Measurements from ENCODE around the gene MUC4. TPM values are rescaled to one million over a fixed set of nuclear protein-coding genes. Genes with fewer than 3 reads are reported as not detected.

The MUC4 gene
- total RNA-seq, 2 donors from 2014 or later = 0.12 TPM; not detected in 1

- no peak for TF ChIP-seq CTCF (IDR thresholded peaks at IDR 0.05)
- DNase-seq (ENCODE audit: low spot score) = no peak
- Histone ChIP-seq H3K27me3 (no peaks in the 10 kb centered on the region), H3K9me3 (no peaks in the 10 kb centered on the region), H3K4me1 (peaks cover 0 to 11% of the 10 kb centered on the region in 2 donors), H3K27ac (no peak overlapping the region), H3K4me3 (no peak overlapping the region), H3K36me3 (peaks cover 8% of the 10 kb centered on the region)
Measured at GRCh38 chr3:195701042-195701915, 110.5 kb downstream of the MUC4 start.

- no peaks in the 10 kb centered on the region for H3K27me3 ChIP-seq
- H3K9me3 ChIP-seq = no peaks in the 10 kb centered on the region
- peaks cover 9% of the 10 kb centered on the region for H3K36me3 ChIP-seq
- no peak for TF ChIP-seq CTCF (IDR thresholded peaks at IDR 0.05)
- H3K27ac ChIP-seq = no peak overlapping the region
- peaks cover 0 to 11% of the 10 kb centered on the region in 2 donors for H3K4me1 ChIP-seq
- no peak for DNase-seq (ENCODE audit: low spot score)
- no peak overlapping the region for H3K4me3 ChIP-seq
Measured at GRCh38 chr3:195700319-195700718, 111.4 kb downstream of the MUC4 start.

- no peak for TF ChIP-seq CTCF (IDR thresholded peaks at IDR 0.05)
- Histone ChIP-seq H3K27me3 (no peaks in the 10 kb centered on the region), H3K27ac (no peak overlapping the region), H3K4me3 (no peak overlapping the region), H3K4me1 (peaks cover 0 to 11% of the 10 kb centered on the region in 2 donors), H3K9me3 (no peaks in the 10 kb centered on the region), H3K36me3 (peaks cover 9% of the 10 kb centered on the region)
- DNase-seq (ENCODE audit: low spot score) = no peak
Measured at GRCh38 chr3:195699860-195700259, 111.9 kb downstream of the MUC4 start.

- no peak overlapping the region for H3K4me3 ChIP-seq
- peaks cover 9% of the 10 kb centered on the region for H3K36me3 ChIP-seq
- H3K27me3 ChIP-seq = no peaks in the 10 kb centered on the region
- no peak overlapping the region for H3K27ac ChIP-seq
- peaks cover 0 to 11% of the 10 kb centered on the region in 2 donors for H3K4me1 ChIP-seq
- TF ChIP-seq CTCF (IDR thresholded peaks at IDR 0.05) = no peak
- no peak for DNase-seq (ENCODE audit: low spot score)
- no peaks in the 10 kb centered on the region for H3K9me3 ChIP-seq
Measured at GRCh38 chr3:195699388-195699771, 112.3 kb downstream of the MUC4 start.

GRCh38 chr3:195698647-195699387, 112.9 kb downstream of the MUC4 start:
- H3K4me1 ChIP-seq = peaks cover 0 to 11% of the 10 kb centered on the region in 2 donors
- H3K27me3 ChIP-seq = no peaks in the 10 kb centered on the region
- no peak overlapping the region for H3K4me3 ChIP-seq
- H3K36me3 ChIP-seq = peaks cover 9% of the 10 kb centered on the region
- no peak for TF ChIP-seq CTCF (IDR thresholded peaks at IDR 0.05)
- H3K27ac ChIP-seq = peak overlapping the region in 1 of 2 donors; percentile 13
- H3K9me3 ChIP-seq = no peaks in the 10 kb centered on the region
- no peak for DNase-seq (ENCODE audit: low spot score)
